ENCODE data around the gene ASRGL1. TPM values are rescaled to one million over a fixed set of nuclear protein-coding genes. Genes with fewer than 3 reads are reported as not detected.

Gene ASRGL1
- total RNA-seq, 1 experiment from 2014 or later = 51.6 TPM

DNA sequence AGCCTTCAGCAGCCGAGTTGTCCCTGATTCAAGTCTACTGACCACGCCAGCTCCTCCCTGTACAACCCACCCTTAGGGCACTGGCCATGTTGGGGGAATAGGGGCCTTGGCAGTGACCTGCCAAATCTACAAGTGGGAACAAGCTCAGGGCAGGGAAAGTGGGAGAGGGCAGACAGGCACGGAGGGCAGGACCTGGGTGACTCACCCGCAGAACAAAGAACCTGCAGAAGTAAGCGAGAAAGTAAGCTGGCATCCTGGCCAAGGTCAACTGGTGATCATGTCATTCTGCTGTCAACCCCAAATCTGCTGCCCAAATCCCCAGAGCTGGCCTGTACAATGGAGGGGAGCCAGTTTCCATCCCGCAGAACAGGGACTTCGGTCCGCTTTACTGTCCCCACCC lies 73.7 kb downstream of the ASRGL1 start:
- ATAC-seq (no peak), DNase-seq (ENCODE audit: low spot score) (no peak)
- CTCF ChIA-PET = interaction anchor here (0.8 to 4.0 kb wide), 4 partner anchors 14 to 132 kb away, joined by 3 to 31 read pairs (median 14); no protein-coding TSS in a partner anchor
- Mint-ChIP-seq H3K9me3 (no peaks in the 10 kb centered on the region), H3K27me3 (ENCODE audit: low read depth) (no peaks in the 10 kb centered on the region; the same call in 1 of the 2 replicates), H3K4me1 (no peaks in the 10 kb centered on the region), H3K4me3 (no peak overlapping the region), H3K27ac (no peak overlapping the region), H3K36me3 (no peaks in the 10 kb centered on the region)
- POLR2A ChIA-PET = no interaction called here
- TF ChIP-seq, protein P1, sequence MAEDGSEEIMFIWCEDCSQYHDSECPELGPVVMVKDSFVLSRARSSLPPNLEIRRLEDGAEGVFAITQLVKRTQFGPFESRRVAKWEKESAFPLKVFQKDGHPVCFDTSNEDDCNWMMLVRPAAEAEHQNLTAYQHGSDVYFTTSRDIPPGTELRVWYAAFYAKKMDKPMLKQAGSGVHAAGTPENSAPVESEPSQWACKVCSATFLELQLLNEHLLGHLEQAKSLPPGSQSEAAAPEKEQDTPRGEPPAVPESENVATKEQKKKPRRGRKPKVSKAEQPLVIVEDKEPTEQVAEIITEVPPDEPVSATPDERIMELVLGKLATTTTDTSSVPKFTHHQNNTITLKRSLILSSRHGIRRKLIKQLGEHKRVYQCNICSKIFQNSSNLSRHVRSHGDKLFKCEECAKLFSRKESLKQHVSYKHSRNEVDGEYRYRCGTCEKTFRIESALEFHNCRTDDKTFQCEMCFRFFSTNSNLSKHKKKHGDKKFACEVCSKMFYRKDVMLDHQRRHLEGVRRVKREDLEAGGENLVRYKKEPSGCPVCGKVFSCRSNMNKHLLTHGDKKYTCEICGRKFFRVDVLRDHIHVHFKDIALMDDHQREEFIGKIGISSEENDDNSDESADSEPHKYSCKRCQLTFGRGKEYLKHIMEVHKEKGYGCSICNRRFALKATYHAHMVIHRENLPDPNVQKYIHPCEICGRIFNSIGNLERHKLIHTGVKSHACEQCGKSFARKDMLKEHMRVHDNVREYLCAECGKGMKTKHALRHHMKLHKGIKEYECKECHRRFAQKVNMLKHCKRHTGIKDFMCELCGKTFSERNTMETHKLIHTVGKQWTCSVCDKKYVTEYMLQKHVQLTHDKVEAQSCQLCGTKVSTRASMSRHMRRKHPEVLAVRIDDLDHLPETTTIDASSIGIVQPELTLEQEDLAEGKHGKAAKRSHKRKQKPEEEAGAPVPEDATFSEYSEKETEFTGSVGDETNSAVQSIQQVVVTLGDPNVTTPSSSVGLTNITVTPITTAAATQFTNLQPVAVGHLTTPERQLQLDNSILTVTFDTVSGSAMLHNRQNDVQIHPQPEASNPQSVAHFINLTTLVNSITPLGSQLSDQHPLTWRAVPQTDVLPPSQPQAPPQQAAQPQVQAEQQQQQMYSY (CRISPR knock-in tag; IDR thresholded peaks at IDR 0.05) = no peak
- no peak for TF ChIP-seq ETV6 (CRISPR knock-in tag; IDR thresholded peaks at IDR 0.05)
- no peak for TF ChIP-seq ZNF232 (CRISPR knock-in tag; IDR thresholded peaks at IDR 0.05)
- no peak for TF ChIP-seq NFE2L1 (CRISPR knock-in tag; IDR thresholded peaks at IDR 0.05)
- TF ChIP-seq, protein P2, sequence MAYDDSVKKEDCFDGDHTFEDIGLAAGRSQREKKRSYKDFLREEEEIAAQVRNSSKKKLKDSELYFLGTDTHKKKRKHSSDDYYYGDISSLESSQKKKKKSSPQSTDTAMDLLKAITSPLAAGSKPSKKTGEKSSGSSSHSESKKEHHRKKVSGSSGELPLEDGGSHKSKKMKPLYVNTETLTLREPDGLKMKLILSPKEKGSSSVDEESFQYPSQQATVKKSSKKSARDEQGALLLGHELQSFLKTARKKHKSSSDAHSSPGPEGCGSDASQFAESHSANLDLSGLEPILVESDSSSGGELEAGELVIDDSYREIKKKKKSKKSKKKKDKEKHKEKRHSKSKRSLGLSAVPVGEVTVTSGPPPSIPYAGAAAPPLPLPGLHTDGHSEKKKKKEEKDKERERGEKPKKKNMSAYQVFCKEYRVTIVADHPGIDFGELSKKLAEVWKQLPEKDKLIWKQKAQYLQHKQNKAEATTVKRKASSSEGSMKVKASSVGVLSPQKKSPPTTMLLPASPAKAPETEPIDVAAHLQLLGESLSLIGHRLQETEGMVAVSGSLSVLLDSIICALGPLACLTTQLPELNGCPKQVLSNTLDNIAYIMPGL (CRISPR knock-in tag; IDR thresholded peaks at IDR 0.05) = no peak
- no peak for TF ChIP-seq CREB1 (CRISPR knock-in tag; IDR thresholded peaks at IDR 0.05)
- TF ChIP-seq ZNF423 (CRISPR knock-in tag; IDR thresholded peaks at IDR 0.05) = no peak
- TF ChIP-seq NR2C2 (CRISPR knock-in tag; IDR thresholded peaks at IDR 0.05) = no peak
- TF ChIP-seq CREM (CRISPR knock-in tag; IDR thresholded peaks at IDR 0.05) = no peak
- TF ChIP-seq, protein P3, sequence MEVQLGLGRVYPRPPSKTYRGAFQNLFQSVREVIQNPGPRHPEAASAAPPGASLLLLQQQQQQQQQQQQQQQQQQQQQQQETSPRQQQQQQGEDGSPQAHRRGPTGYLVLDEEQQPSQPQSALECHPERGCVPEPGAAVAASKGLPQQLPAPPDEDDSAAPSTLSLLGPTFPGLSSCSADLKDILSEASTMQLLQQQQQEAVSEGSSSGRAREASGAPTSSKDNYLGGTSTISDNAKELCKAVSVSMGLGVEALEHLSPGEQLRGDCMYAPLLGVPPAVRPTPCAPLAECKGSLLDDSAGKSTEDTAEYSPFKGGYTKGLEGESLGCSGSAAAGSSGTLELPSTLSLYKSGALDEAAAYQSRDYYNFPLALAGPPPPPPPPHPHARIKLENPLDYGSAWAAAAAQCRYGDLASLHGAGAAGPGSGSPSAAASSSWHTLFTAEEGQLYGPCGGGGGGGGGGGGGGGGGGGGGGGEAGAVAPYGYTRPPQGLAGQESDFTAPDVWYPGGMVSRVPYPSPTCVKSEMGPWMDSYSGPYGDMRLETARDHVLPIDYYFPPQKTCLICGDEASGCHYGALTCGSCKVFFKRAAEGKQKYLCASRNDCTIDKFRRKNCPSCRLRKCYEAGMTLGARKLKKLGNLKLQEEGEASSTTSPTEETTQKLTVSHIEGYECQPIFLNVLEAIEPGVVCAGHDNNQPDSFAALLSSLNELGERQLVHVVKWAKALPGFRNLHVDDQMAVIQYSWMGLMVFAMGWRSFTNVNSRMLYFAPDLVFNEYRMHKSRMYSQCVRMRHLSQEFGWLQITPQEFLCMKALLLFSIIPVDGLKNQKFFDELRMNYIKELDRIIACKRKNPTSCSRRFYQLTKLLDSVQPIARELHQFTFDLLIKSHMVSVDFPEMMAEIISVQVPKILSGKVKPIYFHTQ (CRISPR knock-in tag; IDR thresholded peaks at IDR 0.05) = no peak
- no peak for TF ChIP-seq RELA (CRISPR knock-in tag; IDR thresholded peaks at IDR 0.05; ENCODE audit: borderline replicate concordance)
- no peak for TF ChIP-seq NFATC4 (CRISPR knock-in tag; IDR thresholded peaks at IDR 0.05)
- no peak for TF ChIP-seq NFYB (CRISPR knock-in tag; conservative IDR thresholded peaks at IDR 0.05; ENCODE audit: low read depth)
- no peak for TF ChIP-seq ZBTB21 (CRISPR knock-in tag; IDR thresholded peaks at IDR 0.05; ENCODE audit: borderline replicate concordance)
- TF ChIP-seq, protein P4, sequence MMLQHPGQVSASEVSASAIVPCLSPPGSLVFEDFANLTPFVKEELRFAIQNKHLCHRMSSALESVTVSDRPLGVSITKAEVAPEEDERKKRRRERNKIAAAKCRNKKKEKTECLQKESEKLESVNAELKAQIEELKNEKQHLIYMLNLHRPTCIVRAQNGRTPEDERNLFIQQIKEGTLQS (CRISPR knock-in tag; conservative IDR thresholded peaks at IDR 0.05) = no peak

DNA sequence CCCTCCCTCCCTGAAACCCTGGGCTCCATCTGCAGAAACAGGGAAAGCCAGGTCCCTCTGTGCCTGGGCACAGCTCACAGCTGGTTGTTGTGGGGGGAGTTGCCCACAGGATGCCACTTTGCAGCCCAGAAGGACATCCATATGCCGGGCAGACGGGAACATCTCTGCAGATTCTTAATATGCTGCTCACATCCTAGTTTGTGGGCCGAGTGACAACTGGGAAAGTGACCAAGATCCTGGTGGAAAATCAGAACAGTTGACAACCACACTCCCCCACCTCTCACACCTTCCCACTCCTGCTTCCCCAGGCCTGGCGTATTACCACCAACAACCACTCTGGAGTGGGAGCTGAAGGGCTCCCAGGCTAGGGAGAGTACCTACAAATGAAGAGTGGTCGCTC lies 74.3 kb downstream of the ASRGL1 start:
- H3K9me3 Mint-ChIP-seq = no peaks in the 10 kb centered on the region
- no peak overlapping the region for H3K27ac Mint-ChIP-seq
- H3K27me3 Mint-ChIP-seq (ENCODE audit: low read depth) = no peaks in the 10 kb centered on the region; the same call in 1 of the 2 replicates
- H3K4me3 Mint-ChIP-seq = no peak overlapping the region
- DNase-seq (ENCODE audit: low spot score) (no peak), ATAC-seq (no peak)
- CTCF ChIA-PET = interaction anchor here (0.8 to 4.0 kb wide), 4 partner anchors 13 to 131 kb away, joined by 3 to 31 read pairs (median 14); no protein-coding TSS in a partner anchor
- POLR2A ChIA-PET = no interaction called here
- no peaks in the 10 kb centered on the region for H3K36me3 Mint-ChIP-seq
- H3K4me1 Mint-ChIP-seq = no peaks in the 10 kb centered on the region
- TF ChIP-seq GABPB1 (CRISPR knock-in tag; IDR thresholded peaks at IDR 0.05) (no peak), ZNF423 (CRISPR knock-in tag; IDR thresholded peaks at IDR 0.05) (no peak), RORB (CRISPR knock-in tag; IDR thresholded peaks at IDR 0.05) (no peak), ZNF263 (CRISPR knock-in tag; IDR thresholded peaks at IDR 0.05; ENCODE audit: low read depth) (no peak), ZNF138 (CRISPR knock-in tag; conservative IDR thresholded peaks at IDR 0.05) (no peak), TEAD4 (CRISPR knock-in tag; IDR thresholded peaks at IDR 0.05) (no peak)
- TF ChIP-seq, protein P5, sequence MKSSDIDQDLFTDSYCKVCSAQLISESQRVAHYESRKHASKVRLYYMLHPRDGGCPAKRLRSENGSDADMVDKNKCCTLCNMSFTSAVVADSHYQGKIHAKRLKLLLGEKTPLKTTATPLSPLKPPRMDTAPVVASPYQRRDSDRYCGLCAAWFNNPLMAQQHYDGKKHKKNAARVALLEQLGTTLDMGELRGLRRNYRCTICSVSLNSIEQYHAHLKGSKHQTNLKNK (CRISPR knock-in tag; IDR thresholded peaks at IDR 0.05) = no peak
- TF ChIP-seq, protein P6, sequence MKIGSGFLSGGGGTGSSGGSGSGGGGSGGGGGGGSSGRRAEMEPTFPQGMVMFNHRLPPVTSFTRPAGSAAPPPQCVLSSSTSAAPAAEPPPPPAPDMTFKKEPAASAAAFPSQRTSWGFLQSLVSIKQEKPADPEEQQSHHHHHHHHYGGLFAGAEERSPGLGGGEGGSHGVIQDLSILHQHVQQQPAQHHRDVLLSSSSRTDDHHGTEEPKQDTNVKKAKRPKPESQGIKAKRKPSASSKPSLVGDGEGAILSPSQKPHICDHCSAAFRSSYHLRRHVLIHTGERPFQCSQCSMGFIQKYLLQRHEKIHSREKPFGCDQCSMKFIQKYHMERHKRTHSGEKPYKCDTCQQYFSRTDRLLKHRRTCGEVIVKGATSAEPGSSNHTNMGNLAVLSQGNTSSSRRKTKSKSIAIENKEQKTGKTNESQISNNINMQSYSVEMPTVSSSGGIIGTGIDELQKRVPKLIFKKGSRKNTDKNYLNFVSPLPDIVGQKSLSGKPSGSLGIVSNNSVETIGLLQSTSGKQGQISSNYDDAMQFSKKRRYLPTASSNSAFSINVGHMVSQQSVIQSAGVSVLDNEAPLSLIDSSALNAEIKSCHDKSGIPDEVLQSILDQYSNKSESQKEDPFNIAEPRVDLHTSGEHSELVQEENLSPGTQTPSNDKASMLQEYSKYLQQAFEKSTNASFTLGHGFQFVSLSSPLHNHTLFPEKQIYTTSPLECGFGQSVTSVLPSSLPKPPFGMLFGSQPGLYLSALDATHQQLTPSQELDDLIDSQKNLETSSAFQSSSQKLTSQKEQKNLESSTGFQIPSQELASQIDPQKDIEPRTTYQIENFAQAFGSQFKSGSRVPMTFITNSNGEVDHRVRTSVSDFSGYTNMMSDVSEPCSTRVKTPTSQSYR (CRISPR knock-in tag; IDR thresholded peaks at IDR 0.05) = no peak
- TF ChIP-seq, protein P7, sequence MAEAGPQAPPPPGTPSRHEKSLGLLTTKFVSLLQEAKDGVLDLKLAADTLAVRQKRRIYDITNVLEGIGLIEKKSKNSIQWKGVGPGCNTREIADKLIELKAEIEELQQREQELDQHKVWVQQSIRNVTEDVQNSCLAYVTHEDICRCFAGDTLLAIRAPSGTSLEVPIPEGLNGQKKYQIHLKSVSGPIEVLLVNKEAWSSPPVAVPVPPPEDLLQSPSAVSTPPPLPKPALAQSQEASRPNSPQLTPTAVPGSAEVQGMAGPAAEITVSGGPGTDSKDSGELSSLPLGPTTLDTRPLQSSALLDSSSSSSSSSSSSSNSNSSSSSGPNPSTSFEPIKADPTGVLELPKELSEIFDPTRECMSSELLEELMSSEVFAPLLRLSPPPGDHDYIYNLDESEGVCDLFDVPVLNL (CRISPR knock-in tag; IDR thresholded peaks at IDR 0.05; ENCODE audit: borderline replicate concordance, low read depth) = no peak

Measured in WTC11 (cell line).